Left colon (tissue), 2 donors: ENCODE data around the gene RNF123. TPM values are rescaled to one million over a fixed set of nuclear protein-coding genes. Genes with fewer than 3 reads are reported as not detected.
"Not testable (repeated sequence)": the region's sequence is repeated elsewhere in the genome, so short reads cannot be mapped to it uniquely, and the experiment has no call there.

Experiments
- ATAC-seq: fragments of 200-7000 bp; cut with Tn5 transposase; one replicate; pipeline ENCODE4 v1.9.1; 2020; ENCODE audit warnings: mild to moderate bottlenecking, moderate library complexity
- DNase-seq, 2 donors: peaks; one replicate each; pipeline ENCODE4 v3.0.0-alpha.2; 2020
- intact Hi-C, 2 donors: fragments of 100-400 bp; cut with DNase I in 1 of 2; cut with micrococcal nuclease in 1 of 2; formaldehyde crosslinking; loops; one replicate each; pipeline versions ENCODE4 v1.11.2 to v1.14.0; 2022; cut with DNase I, micrococcal nuclease
- total RNA-seq, 2 donors: library from RNA; stranded (reverse); fragmentation: NEBNext Ultra II Directional; extraction: Animal tissue kit (Norgen Biotek cat#: 25700); gene quantifications; one replicate each; pipeline ENCODE4 v1.2.1, GENCODE V29; 2021
- donor health status: DM: no; HTN: no; CAD: no.
- donor health status: DM: yes; HTN: yes; CAD: no.

RNF123 gene
- total RNA-seq, 2 donors from 2014 or later = 40.3 to 44.0 TPM

- ATAC-seq = peak; percentile 55
- DNase-seq, intact Hi-C loops: not testable (repeated sequence)
Measured at GRCh38 chr3:49691481-49691880, 2.1 kb downstream of the RNF123 start.

- ATAC-seq, DNase-seq, intact Hi-C loops: not testable (repeated sequence)
Measured at GRCh38 chr3:49694409-49695070, 5.2 kb downstream of the RNF123 start.

GRCh38 chr3:49695350-49696015 lies 6.1 kb downstream of the RNF123 start:
- ATAC-seq = peak; percentile 19
- DNase-seq, intact Hi-C loops: not testable (repeated sequence)

- intact Hi-C loops = no loop called here
- DNase-seq = no peak
- no peak for ATAC-seq
Measured at GRCh38 chr3:49699281-49699979, 10.1 kb downstream of the RNF123 start.

GRCh38 chr3:49700014-49700413 lies 10.7 kb downstream of the RNF123 start:
- intact Hi-C loops = loop anchor here in 1 of 2 donors (5.0 kb wide), 1 partner anchor 137 kb away; no protein-coding TSS in a partner anchor
- ATAC-seq (no peak), DNase-seq (no peak)

- DNase-seq (no peak), ATAC-seq (no peak)
- intact Hi-C loops = loop anchor here in 1 of 2 donors (5.0 kb wide), 1 partner anchor 137 kb away; no protein-coding TSS in a partner anchor
Measured at GRCh38 chr3:49700453-49701128, 11.2 kb downstream of the RNF123 start.

GRCh38 chr3:49701388-49702077 lies 12.2 kb downstream of the RNF123 start:
- no peak for DNase-seq
- ATAC-seq = no peak
- intact Hi-C loops = loop anchor here in 1 of 2 donors (5.0 kb wide), 1 partner anchor 136 kb away; no protein-coding TSS in a partner anchor

- DNase-seq (no peak), ATAC-seq (no peak)
- intact Hi-C loops = loop anchor here in 1 of 2 donors (5.0 kb wide), 1 partner anchor 135 kb away; no protein-coding TSS in a partner anchor
Measured at GRCh38 chr3:49702672-49703071, 13.3 kb downstream of the RNF123 start.

- peak; percentile 92 for ATAC-seq
- intact Hi-C loops = loop anchor here in 1 of 2 donors (5.0 kb wide), 1 partner anchor 134 kb away; no protein-coding TSS in a partner anchor
- DNase-seq = peak; percentile 54 to 62
Measured at GRCh38 chr3:49703443-49703927, 14.1 kb downstream of the RNF123 start.

GRCh38 chr3:49703956-49704355 lies 14.6 kb downstream of the RNF123 start:
- intact Hi-C loops = loop anchor here in 1 of 2 donors (5.0 kb wide), 1 partner anchor 133 kb away; no protein-coding TSS in a partner anchor
- ATAC-seq (peak; percentile 4), DNase-seq (no peak)

GRCh38 chr3:49704629-49705028 lies 15.3 kb downstream of the RNF123 start:
- DNase-seq (no peak), ATAC-seq (no peak)
- intact Hi-C loops = loop anchor here in 1 of 2 donors (5.0 kb wide), 1 partner anchor 133 kb away; no protein-coding TSS in a partner anchor

GRCh38 chr3:49705390-49705960 lies 16.1 kb downstream of the RNF123 start:
- ATAC-seq = no peak
- intact Hi-C loops = no loop called here

GRCh38 chr3:49706456-49707112 lies 17.2 kb downstream of the RNF123 start:
- DNase-seq = no peak
- intact Hi-C loops = no loop called here
- no peak for ATAC-seq

More at GRCh38 chr3:49705390-49705960, 16.1 kb downstream of the RNF123 start:
- DNase-seq = no peak

- intact Hi-C loops = no loop called here
- ATAC-seq (no peak), DNase-seq (no peak)
Measured at GRCh38 chr3:49707113-49707480, 17.7 kb downstream of the RNF123 start.

- DNase-seq (no peak), ATAC-seq (no peak)
- intact Hi-C loops = loop anchor here in 1 of 2 donors (10.0 kb wide), 1 partner anchor 145 kb away; the partner anchor contains the start of gene TRAIP
Measured at GRCh38 chr3:49709852-49710251, 20.5 kb downstream of the RNF123 start.

GRCh38 chr3:49711489-49711888 lies 22.1 kb downstream of the RNF123 start:
- DNase-seq = no peak
- intact Hi-C loops = loop anchor here in 1 of 2 donors (10.0 kb wide), 1 partner anchor 143 kb away; the partner anchor contains the start of gene TRAIP
- no peak for ATAC-seq

GRCh38 chr3:49712166-49712565 lies 22.8 kb downstream of the RNF123 start:
- intact Hi-C loops = loop anchor here in 1 of 2 donors (10.0 kb wide), 1 partner anchor 143 kb away; the partner anchor contains the start of gene TRAIP
- ATAC-seq (no peak), DNase-seq (no peak)
